ENCODE results near the gene PLXNA1. TPM values are rescaled to one million over a fixed set of nuclear protein-coding genes. Genes with fewer than 3 reads are reported as not detected.

The PLXNA1 gene
- total and polyA plus RNA-seq, 2 of the 8 experiments (the other 6 are each of a cell fraction or from before 2014, with no cell fraction given) = 47.5 to 54.9 TPM

GRCh38 chr3:126968391-126969390 is 14.2 kb upstream of the PLXNA1 start:
- H2AFZ ChIP-seq (ENCODE audit: low read length) = no peak overlapping the region
- no peaks in the 10 kb centered on the region for H3K9me3 ChIP-seq (ENCODE audit: insufficient read depth in 2 of 2, low read depth in 1 of 2, low read length in 1 of 2)
- no peak overlapping the region for H3K23ac ChIP-seq (ENCODE audit: insufficient read length)
- H3K4me3 ChIP-seq (ENCODE audit: extremely low read depth in 1 of 4, insufficient read depth in 2 of 4, low read depth in 3 of 4, low read length in 4 of 4) = no peak overlapping the region
- no peak overlapping the region for H3K4ac ChIP-seq (replicated peaks; ENCODE audit: insufficient read length, low read depth, low read length)
- H4K20me1 ChIP-seq (replicated peaks in 1 of 2; ENCODE audit: control insufficient read depth in 1 of 2, insufficient read depth in 2 of 2, low read length in 2 of 2) = peaks cover 2% of the 10 kb centered on the region in 2 experiments
- H3K27ac ChIP-seq (ENCODE audit: low read depth, low read length) = no peak overlapping the region
- TF ChIP-seq JUN (IDR thresholded peaks at IDR 0.05; ENCODE audit: low read depth, low read length) = no peak
- TF ChIP-seq RBBP5 (IDR thresholded peaks at IDR 0.05; ENCODE audit: borderline replicate concordance, low read depth, low read length) = no peak
- TF ChIP-seq GTF2F1 (IDR thresholded peaks at IDR 0.05; ENCODE audit: borderline replicate concordance, low read depth, low read length) = no peak
- TF ChIP-seq, protein P1, sequence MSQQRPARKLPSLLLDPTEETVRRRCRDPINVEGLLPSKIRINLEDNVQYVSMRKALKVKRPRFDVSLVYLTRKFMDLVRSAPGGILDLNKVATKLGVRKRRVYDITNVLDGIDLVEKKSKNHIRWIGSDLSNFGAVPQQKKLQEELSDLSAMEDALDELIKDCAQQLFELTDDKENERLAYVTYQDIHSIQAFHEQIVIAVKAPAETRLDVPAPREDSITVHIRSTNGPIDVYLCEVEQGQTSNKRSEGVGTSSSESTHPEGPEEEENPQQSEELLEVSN (IDR thresholded peaks at IDR 0.05) = no peak
- TF ChIP-seq, protein P2, sequence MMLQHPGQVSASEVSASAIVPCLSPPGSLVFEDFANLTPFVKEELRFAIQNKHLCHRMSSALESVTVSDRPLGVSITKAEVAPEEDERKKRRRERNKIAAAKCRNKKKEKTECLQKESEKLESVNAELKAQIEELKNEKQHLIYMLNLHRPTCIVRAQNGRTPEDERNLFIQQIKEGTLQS (IDR thresholded peaks at IDR 0.05; ENCODE audit: insufficient read depth, low read depth, low read length) = no peak
- no peak for TF ChIP-seq NRF1 (IDR thresholded peaks at IDR 0.05; ENCODE audit: low read depth, low read length)
- TF ChIP-seq, protein P3, sequence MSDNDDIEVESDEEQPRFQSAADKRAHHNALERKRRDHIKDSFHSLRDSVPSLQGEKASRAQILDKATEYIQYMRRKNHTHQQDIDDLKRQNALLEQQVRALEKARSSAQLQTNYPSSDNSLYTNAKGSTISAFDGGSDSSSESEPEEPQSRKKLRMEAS (IDR thresholded peaks at IDR 0.05) = no peak
- H2BK5ac ChIP-seq (ENCODE audit: low read depth, low read length) = no peak overlapping the region
- H4K5ac ChIP-seq (ENCODE audit: insufficient read length, low read depth, low read length) = no peak overlapping the region
- H3K14ac ChIP-seq (ENCODE audit: insufficient read length) = no peak overlapping the region
- no peaks in the 10 kb centered on the region; a peak in 1 of 7 replicates for H3K27me3 ChIP-seq (replicated peaks in 1 of 4; ENCODE audit: control insufficient read depth in 3 of 4, extremely low read depth in 1 of 4, insufficient read depth in 3 of 4, low read length in 3 of 4)
- no peak overlapping the region for H2AK5ac ChIP-seq (ENCODE audit: low read depth, low read length)
- H3K18ac ChIP-seq (ENCODE audit: extremely low read depth, low read length) = 0 out of 2 replicates have a peak overlapping the region, but pooled peaks have one; percentile 43
- H3K56ac ChIP-seq (replicated peaks; ENCODE audit: insufficient read length, low read depth, low read length) = no peak overlapping the region
- H3K79me2 ChIP-seq (ENCODE audit: control insufficient read depth in 1 of 2, insufficient read depth in 2 of 2, low read length in 2 of 2) = no peaks in the 10 kb centered on the region
- H3K36me3 ChIP-seq (ENCODE audit: control insufficient read depth in 2 of 4, insufficient read depth in 4 of 4, low read length in 3 of 4) = no peaks in the 10 kb centered on the region; a peak in 1 of 8 replicates
- no peak overlapping the region for H2BK20ac ChIP-seq (ENCODE audit: low read length)
- H3K79me1 ChIP-seq (ENCODE audit: low read depth, low read length) = no peaks in the 10 kb centered on the region
- FAIRE-seq = no peak
- peak overlapping the region; percentile 20; the same call in 1 of the 2 replicates for H4K8ac ChIP-seq (ENCODE audit: extremely low read depth, insufficient read depth, low read length)
- POLR2A ChIA-PET (ENCODE audit: partially characterized antibody) = interaction anchor here (1.0 kb wide), 1 partner anchor 12 kb away, joined by 4 read pairs; no protein-coding TSS in a partner anchor
- H3K9ac ChIP-seq (replicated peaks in 1 of 4; ENCODE audit: extremely low read depth in 1 of 4, low read depth in 3 of 4, low read length in 3 of 4) = no peak overlapping the region
- no peak overlapping the region for H4K91ac ChIP-seq (replicated peaks; ENCODE audit: insufficient read length, low read length)
- no peak overlapping the region for H3K4me2 ChIP-seq (ENCODE audit: insufficient read depth in 1 of 2, low read depth in 2 of 2, low read length in 2 of 2)
- WGBS, 2 experiments (ENCODE audit: extremely low coverage in 1 of 2, insufficient coverage in 1 of 2, insufficient read length in 1 of 2, insufficient replicate concordance in 2 of 2, low coverage in 1 of 2, low lambda C conversion rate in 2 of 2, missing lambda C conversion rate in 1 of 2) = 90% methylated on average over 19 of the region's 20 CpGs; no CpG with 5 or more reads in 1 of the 2 experiments
- no peak for DNase-seq (ENCODE audit: low read depth in 1 of 2, low spot score in 2 of 2)
- H2BK120ac ChIP-seq (replicated peaks; ENCODE audit: low read depth, low read length) = no peak overlapping the region
- H2BK15ac ChIP-seq (ENCODE audit: low read length) = no peak overlapping the region
- CTCF ChIA-PET (ENCODE audit: partially characterized antibody) = interaction anchor here (1.1 to 1.6 kb wide), 9 partner anchors 9 to 497 kb away, joined by 3 to 5 read pairs (median 4); no protein-coding TSS in a partner anchor
- no peak overlapping the region for H2BK12ac ChIP-seq (ENCODE audit: low read depth, low read length)
- H3K23me2 ChIP-seq (ENCODE audit: low read depth, low read length) = no peaks in the 10 kb centered on the region
- peaks cover 2 to 12% (median 5%) of the 10 kb centered on the region in 4 experiments; a peak in 4 of 7 replicates for H3K4me1 ChIP-seq (replicated peaks in 1 of 4; ENCODE audit: control insufficient read depth in 3 of 4, insufficient read depth in 4 of 4, low read length in 3 of 4)

Measured in H1 (cell line).